ENCODE measurements around the gene VPS37C. TPM values are rescaled to one million over a fixed set of nuclear protein-coding genes. Genes with fewer than 3 reads are reported as not detected.

Gene VPS37C
- total RNA-seq, 1 donor from 2014 or later: 11.6 TPM

GRCh38 chr11:61160487-61161189, 588 bp downstream of the VPS37C start:
- peak overlapping the region; percentile 80 for H3K27ac Mint-ChIP-seq

GRCh38 chr11:61158691-61159381, 2.4 kb downstream of the VPS37C start:
- no peaks in the 10 kb centered on the region for H3K27me3 Mint-ChIP-seq (ENCODE audit: insufficient read depth)
- H3K4me1 Mint-ChIP-seq (ENCODE audit: low read depth): peaks cover 47% of the 10 kb centered on the region
- peak overlapping the region; percentile 20 for H3K4me3 Mint-ChIP-seq
- intact Hi-C loops (cut with micrococcal nuclease): no loop called here
- H3K27ac Mint-ChIP-seq: no peak overlapping the region
- H3K9me3 Mint-ChIP-seq: peaks cover 21% of the 10 kb centered on the region
- H3K36me3 Mint-ChIP-seq (ENCODE audit: low read depth): peaks cover 18% of the 10 kb centered on the region
- no peak for DNase-seq (ENCODE audit: low spot score)

More at GRCh38 chr11:61160487-61161189, 588 bp downstream of the VPS37C start:
- Mint-ChIP-seq H3K4me1 (ENCODE audit: low read depth) (peaks cover 60% of the 10 kb centered on the region), H3K4me3 (peak overlapping the region; percentile 85), H3K9me3 (peaks cover 3% of the 10 kb centered on the region), H3K36me3 (ENCODE audit: low read depth) (peaks cover 8% of the 10 kb centered on the region), H3K27me3 (ENCODE audit: insufficient read depth) (no peaks in the 10 kb centered on the region)
- DNase-seq (ENCODE audit: low spot score): no peak
- intact Hi-C loops (cut with micrococcal nuclease): loop anchor here (1.0 to 10.0 kb wide), 11 partner anchors 27 to 319 kb away; partner anchors contain the start of genes CYB561A3, PRPF19, SDHAF2 and TMEM138

GRCh38 chr11:61157743-61158142, 3.5 kb downstream of the VPS37C start:
- no peak for DNase-seq (ENCODE audit: low spot score)
- peaks cover 18% of the 10 kb centered on the region for H3K36me3 Mint-ChIP-seq (ENCODE audit: low read depth)
- peaks cover 40% of the 10 kb centered on the region for H3K4me1 Mint-ChIP-seq (ENCODE audit: low read depth)
- intact Hi-C loops (cut with micrococcal nuclease): no loop called here
- H3K4me3 Mint-ChIP-seq: no peak overlapping the region
- H3K27me3 Mint-ChIP-seq (ENCODE audit: insufficient read depth): no peaks in the 10 kb centered on the region
- H3K9me3 Mint-ChIP-seq: peaks cover 21% of the 10 kb centered on the region
- no peak overlapping the region for H3K27ac Mint-ChIP-seq

DNA sequence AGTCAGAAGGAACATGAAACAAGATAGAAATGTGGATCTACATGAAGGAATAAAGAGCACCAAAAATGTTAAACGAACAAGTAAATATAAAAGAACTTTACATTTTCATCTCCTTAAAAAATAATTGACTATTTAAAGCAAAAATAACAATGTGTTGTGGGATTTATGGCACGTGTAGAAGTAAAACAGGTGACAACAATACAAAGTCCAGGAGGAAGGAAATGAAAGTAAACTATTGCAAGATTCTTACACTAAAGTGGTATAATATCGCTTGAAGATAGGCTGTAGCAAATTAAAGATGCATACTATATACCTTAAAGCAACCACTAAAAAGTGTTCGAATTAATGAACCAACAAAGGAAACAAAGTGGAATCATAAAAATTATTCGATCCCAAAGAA, 5.5 kb downstream of the VPS37C start:
- DNase-seq (ENCODE audit: low spot score): no peak
- no peak overlapping the region for H3K4me3 Mint-ChIP-seq
- peaks cover 25% of the 10 kb centered on the region for H3K4me1 Mint-ChIP-seq (ENCODE audit: low read depth)
- H3K27ac Mint-ChIP-seq: no peak overlapping the region
- H3K36me3 Mint-ChIP-seq (ENCODE audit: low read depth): peaks cover 18% of the 10 kb centered on the region
- intact Hi-C loops (cut with micrococcal nuclease): no loop called here
- peaks cover 21% of the 10 kb centered on the region for H3K9me3 Mint-ChIP-seq
- no peaks in the 10 kb centered on the region for H3K27me3 Mint-ChIP-seq (ENCODE audit: insufficient read depth)

- H3K36me3 Mint-ChIP-seq (ENCODE audit: low read depth): peaks cover 18% of the 10 kb centered on the region
- H3K27ac Mint-ChIP-seq: no peak overlapping the region
- H3K4me1 Mint-ChIP-seq (ENCODE audit: low read depth): peaks cover 21% of the 10 kb centered on the region
- H3K4me3 Mint-ChIP-seq: no peak overlapping the region
- intact Hi-C loops (cut with micrococcal nuclease): no loop called here
- no peaks in the 10 kb centered on the region for H3K27me3 Mint-ChIP-seq (ENCODE audit: insufficient read depth)
- no peak for DNase-seq (ENCODE audit: low spot score)
- H3K9me3 Mint-ChIP-seq: peaks cover 21% of the 10 kb centered on the region
Measured at GRCh38 chr11:61155312-61155711, 5.9 kb downstream of the VPS37C start.

DNA sequence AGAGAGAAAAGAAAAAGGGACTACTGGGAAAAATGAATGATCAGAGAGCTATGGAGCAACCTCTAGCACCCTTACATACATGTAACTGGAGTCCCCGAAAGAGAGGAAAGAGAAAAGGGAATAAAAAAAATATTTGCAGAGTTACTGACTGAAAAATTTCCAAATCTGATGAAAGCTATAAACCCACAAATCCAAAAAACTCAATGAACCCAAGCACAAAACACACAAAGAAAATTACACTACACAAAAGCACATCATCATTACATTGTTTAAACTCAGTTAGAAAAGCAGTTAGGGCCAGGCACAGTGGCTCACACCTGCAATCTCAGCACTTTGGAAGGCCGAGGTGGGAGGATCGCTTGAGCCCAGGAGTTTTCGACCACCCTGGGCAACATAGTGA, 6.7 kb downstream of the VPS37C start:
- no peak overlapping the region for H3K27ac Mint-ChIP-seq
- no peak for DNase-seq (ENCODE audit: low spot score)
- H3K36me3 Mint-ChIP-seq (ENCODE audit: low read depth): peaks cover 18% of the 10 kb centered on the region
- H3K4me3 Mint-ChIP-seq: no peak overlapping the region
- H3K4me1 Mint-ChIP-seq (ENCODE audit: low read depth): peaks cover 17% of the 10 kb centered on the region
- H3K27me3 Mint-ChIP-seq (ENCODE audit: insufficient read depth): no peaks in the 10 kb centered on the region
- H3K9me3 Mint-ChIP-seq: peaks cover 21% of the 10 kb centered on the region
- intact Hi-C loops (cut with micrococcal nuclease): no loop called here

DNA sequence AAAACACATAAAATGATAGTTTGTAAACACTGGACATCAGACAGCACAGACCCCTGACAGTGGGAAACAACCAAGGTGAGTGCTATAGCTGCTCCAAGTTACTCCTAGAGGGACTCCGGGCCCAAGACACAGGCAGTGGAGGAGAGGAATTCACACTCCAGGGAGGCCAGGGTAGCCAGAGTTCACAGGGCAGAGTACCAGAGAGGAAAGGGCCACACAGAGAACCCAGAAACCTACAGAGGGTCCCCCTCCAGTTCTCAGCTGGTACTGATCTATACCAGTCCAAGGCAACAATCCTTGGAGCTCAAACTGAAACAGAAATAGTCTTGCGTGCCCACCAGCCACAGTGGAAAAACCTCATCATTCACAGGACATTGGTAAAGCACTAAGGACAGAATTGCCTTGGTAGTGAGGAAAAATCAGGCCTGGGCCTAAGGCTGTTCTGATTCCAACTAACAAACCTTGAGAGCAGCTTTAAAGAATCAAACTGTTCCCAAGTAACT, 7.6 kb downstream of the VPS37C start:
- Mint-ChIP-seq H3K27me3 (ENCODE audit: insufficient read depth) (no peaks in the 10 kb centered on the region), H3K4me1 (ENCODE audit: low read depth) (peaks cover 13% of the 10 kb centered on the region), H3K4me3 (no peak overlapping the region), H3K27ac (no peak overlapping the region), H3K9me3 (peaks cover 21% of the 10 kb centered on the region), H3K36me3 (ENCODE audit: low read depth) (peaks cover 18% of the 10 kb centered on the region)
- DNase-seq (ENCODE audit: low spot score): no peak
- intact Hi-C loops (cut with micrococcal nuclease): no loop called here

GRCh38 chr11:61152816-61153592, 8.2 kb downstream of the VPS37C start:
- H3K27me3 Mint-ChIP-seq (ENCODE audit: insufficient read depth): no peaks in the 10 kb centered on the region
- no peak overlapping the region for H3K4me3 Mint-ChIP-seq

DNA sequence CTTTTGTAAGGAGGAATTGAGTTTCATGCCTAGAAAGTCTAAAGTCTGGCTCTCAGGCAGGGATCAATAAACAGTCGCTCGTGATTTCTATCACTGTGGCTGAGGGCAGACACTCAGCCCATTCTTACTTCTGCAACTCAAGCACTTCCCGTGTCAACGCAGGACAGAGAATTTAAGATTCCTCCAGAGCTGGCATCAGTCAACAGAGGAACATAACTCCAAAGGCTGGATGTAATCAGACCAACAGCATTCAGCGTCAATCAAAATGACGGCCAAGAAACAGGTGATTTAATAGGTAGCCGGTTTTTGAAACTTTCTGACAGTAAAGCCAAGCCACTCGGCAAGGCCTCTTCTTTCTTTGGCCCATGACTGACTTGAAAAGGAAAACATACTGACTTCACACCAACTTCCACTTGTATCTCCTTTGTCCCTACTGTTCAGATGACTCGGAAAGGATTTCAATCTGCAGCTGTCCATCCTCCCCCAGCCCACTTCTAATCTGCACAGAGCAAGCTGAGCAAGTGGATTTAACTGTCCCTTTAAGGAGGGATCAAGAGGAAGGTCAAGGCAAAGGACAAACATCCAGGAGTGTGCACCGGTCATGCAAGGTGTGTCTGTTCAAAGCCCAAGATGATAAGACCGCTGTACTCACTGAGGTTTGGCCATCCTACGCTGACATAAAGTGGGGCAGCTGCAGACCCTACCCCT, 9.5 kb downstream of the VPS37C start:
- H3K4me1 Mint-ChIP-seq (ENCODE audit: low read depth): no peaks in the 10 kb centered on the region
- no peak for DNase-seq (ENCODE audit: low spot score)
- no peaks in the 10 kb centered on the region for H3K27me3 Mint-ChIP-seq (ENCODE audit: insufficient read depth)
- no peak overlapping the region for H3K4me3 Mint-ChIP-seq
- intact Hi-C loops (cut with micrococcal nuclease): no loop called here
- peaks cover 19% of the 10 kb centered on the region for H3K9me3 Mint-ChIP-seq
- no peak overlapping the region for H3K27ac Mint-ChIP-seq
- peaks cover 16% of the 10 kb centered on the region for H3K36me3 Mint-ChIP-seq (ENCODE audit: low read depth)

More at GRCh38 chr11:61152816-61153592, 8.2 kb downstream of the VPS37C start:
- Mint-ChIP-seq H3K36me3 (ENCODE audit: low read depth) (peaks cover 18% of the 10 kb centered on the region), H3K4me1 (ENCODE audit: low read depth) (peaks cover 8% of the 10 kb centered on the region), H3K27ac (no peak overlapping the region), H3K9me3 (peaks cover 21% of the 10 kb centered on the region)
- intact Hi-C loops (cut with micrococcal nuclease): no loop called here
- no peak for DNase-seq (ENCODE audit: low spot score)

DNA sequence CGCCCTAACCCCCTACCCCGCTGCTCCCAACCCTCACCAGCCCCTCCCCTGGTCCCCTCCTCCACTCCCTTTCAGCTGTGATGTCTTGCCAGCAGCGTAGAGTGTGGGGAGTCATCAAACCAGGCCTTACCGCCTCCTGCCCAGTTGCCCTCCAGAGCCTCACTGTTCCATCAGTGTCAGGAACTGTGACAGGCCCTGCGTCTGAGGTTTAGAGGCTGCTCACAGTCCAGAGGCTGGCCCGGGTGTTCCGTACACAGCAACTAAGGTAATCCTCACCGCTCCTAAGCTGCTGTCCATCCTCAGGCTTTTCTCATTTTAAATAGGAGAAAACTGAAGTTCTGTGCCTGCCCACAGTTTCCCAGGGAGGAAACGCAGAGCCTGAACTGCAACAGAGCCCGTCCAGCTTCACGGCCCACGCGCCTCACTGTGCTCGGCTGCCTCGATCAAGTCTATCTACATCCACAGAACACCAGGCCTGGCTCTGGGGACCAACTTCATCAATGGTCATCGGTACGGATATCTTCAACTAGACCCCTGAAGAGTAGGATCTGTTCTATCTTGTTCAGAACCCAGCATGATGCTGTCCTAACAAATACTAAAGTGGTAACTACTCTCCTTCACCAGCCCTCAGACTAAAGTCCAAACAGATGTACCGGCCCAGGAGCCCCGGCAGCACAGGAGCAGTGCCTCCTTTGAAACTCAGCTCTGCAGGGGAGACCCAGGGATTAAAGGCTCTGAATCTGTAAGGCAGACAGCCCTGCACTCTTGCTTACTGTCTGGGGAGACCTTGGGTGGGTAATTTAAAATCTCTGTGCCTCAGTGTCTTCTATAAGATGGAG, 10.3 kb downstream of the VPS37C start:
- DNase-seq (ENCODE audit: low spot score): no peak
- H3K4me3 Mint-ChIP-seq: no peak overlapping the region
- no peaks in the 10 kb centered on the region for H3K4me1 Mint-ChIP-seq (ENCODE audit: low read depth)
- no peaks in the 10 kb centered on the region for H3K27me3 Mint-ChIP-seq (ENCODE audit: insufficient read depth)
- intact Hi-C loops (cut with micrococcal nuclease): no loop called here
- peaks cover 18% of the 10 kb centered on the region for H3K9me3 Mint-ChIP-seq
- peaks cover 14% of the 10 kb centered on the region for H3K36me3 Mint-ChIP-seq (ENCODE audit: low read depth)
- H3K27ac Mint-ChIP-seq: no peak overlapping the region

DNA sequence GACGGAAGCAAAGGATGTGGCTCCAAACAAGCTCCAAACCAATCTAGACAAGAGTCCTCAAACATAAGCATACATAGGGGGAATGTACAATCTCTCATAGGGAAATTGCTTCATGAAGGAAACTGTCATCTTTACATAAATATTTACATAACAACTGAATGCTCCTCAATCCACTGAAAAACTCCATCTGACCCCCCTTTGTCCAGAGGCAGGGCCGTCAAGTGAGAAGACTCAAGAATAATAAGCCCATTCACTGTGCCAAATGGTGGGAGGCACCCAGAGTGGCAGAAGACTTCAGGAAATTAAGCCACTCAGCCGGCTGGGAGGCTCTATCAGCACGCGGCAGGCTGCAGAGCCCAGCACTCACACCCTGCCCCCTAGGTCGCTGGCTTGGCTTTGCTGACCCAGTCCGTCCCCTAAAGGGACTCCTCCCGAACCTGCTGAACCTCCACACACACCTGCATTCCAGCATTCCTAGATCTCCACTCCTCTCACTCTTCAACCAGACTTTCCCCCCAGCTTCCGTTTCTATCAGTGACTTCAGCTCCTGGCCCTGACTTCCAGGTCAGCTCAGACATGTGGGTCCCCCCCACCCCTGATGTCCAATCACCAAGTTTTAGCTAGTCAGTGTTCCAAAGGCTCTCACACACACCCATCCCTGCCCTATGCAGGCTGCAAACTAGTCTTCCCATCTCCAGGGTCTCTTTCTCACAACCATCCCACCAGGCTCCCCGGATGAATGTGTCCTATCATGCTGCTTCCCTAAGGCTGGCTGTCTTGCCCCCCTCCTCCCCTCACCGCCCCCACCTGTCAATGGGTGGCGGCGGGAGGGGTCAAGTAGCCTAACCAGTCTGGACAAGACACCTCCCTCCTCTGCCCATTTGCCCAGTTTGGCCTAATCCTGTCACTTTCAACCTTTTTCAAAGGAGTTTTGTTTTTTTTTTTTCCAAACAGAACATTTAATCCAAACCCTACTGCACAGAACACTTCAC, 11.3 kb downstream of the VPS37C start:
- no peak for DNase-seq (ENCODE audit: low spot score)
- Mint-ChIP-seq H3K4me3 (no peak overlapping the region), H3K27ac (no peak overlapping the region), H3K9me3 (peaks cover 11% of the 10 kb centered on the region), H3K4me1 (ENCODE audit: low read depth) (no peaks in the 10 kb centered on the region), H3K36me3 (ENCODE audit: low read depth) (peaks cover 9% of the 10 kb centered on the region), H3K27me3 (ENCODE audit: insufficient read depth) (no peaks in the 10 kb centered on the region)
- intact Hi-C loops (cut with micrococcal nuclease): no loop called here
